ENCODE measurements around the gene ZSWIM7. TPM values are rescaled to one million over a fixed set of nuclear protein-coding genes. Genes with fewer than 3 reads are reported as not detected.

Gene ZSWIM7
- total RNA-seq, 1 donor from 2014 or later, result 16.9 TPM

DNA sequence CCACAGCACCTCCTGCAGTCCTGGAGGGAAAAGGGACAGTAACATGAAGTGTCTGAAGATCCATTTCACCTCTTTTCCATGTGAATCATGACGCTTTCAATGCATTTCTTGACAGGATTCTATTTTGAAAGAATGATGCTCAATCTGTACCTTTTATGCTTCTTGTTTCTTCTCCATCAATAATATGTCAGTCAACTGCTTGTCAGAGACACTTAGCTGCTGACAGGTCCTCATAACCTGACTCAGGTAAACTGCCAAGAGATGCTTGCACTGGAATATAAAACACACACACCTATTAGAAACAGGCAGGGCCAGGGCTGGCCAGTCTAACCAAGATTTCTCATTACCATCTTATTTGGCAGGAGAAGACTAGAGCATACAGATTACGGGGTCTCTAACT, 21.6 kb downstream of the ZSWIM7 start:
- TF ChIP-seq, protein P1, sequence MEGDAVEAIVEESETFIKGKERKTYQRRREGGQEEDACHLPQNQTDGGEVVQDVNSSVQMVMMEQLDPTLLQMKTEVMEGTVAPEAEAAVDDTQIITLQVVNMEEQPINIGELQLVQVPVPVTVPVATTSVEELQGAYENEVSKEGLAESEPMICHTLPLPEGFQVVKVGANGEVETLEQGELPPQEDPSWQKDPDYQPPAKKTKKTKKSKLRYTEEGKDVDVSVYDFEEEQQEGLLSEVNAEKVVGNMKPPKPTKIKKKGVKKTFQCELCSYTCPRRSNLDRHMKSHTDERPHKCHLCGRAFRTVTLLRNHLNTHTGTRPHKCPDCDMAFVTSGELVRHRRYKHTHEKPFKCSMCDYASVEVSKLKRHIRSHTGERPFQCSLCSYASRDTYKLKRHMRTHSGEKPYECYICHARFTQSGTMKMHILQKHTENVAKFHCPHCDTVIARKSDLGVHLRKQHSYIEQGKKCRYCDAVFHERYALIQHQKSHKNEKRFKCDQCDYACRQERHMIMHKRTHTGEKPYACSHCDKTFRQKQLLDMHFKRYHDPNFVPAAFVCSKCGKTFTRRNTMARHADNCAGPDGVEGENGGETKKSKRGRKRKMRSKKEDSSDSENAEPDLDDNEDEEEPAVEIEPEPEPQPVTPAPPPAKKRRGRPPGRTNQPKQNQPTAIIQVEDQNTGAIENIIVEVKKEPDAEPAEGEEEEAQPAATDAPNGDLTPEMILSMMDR (conservative IDR thresholded peaks at IDR 0.05; ENCODE audit: low read depth, low read length), result no peak
- no peak for DNase-seq (ENCODE audit: low read depth)
- no peak overlapping the region for H3K4me3 ChIP-seq (ENCODE audit: low read depth, low read length)

DNA sequence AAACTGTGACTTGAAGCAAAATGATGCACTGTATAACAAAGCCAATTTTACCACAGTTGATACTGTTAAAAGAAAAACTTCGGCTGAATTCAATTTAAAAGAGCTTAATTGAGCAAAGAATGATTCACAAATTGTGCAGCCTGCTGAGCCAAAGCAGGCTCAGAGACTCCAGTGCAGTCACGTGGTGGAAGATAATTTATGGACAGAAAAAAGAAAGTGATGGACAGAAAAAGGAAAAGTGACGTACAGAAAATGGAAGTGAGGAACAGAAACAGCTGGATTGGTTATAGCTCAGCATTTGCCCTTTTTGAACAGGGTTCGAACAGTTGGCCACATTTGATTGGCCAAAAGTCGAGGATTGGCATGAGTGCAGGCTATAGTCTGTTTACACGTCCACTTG, 25.7 kb downstream of the ZSWIM7 start:
- TF ChIP-seq, protein P1 (conservative IDR thresholded peaks at IDR 0.05; ENCODE audit: low read depth, low read length), result no peak
- H3K4me3 ChIP-seq (ENCODE audit: low read depth, low read length), result no peak overlapping the region

DNA sequence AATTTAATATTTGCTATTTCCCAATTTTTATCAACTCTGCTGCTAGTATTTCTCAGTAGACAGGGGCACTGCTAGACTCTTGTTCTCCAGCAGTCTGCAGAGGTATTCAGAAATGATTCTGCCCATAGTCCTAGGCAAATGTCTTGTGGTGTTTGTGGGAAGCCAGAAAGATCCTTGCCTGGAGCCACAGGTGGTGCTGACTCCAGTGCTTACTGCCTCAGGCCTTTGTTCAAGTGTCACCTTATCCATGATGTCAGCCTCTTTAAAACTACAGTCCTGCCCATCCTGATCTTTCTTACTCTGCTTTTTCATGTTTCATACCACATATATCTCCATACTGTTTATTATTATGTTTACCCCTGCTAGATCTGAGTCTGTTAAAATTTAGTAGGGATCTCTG, 26.5 kb downstream of the ZSWIM7 start:
- TF ChIP-seq, protein P1 (conservative IDR thresholded peaks at IDR 0.05; ENCODE audit: low read depth, low read length), result no peak
- DNase-seq (ENCODE audit: low read depth), result no peak

More for the DNA sequence above, 25.7 kb downstream of the ZSWIM7 start:
- no peak for DNase-seq (ENCODE audit: low read depth)

DNA sequence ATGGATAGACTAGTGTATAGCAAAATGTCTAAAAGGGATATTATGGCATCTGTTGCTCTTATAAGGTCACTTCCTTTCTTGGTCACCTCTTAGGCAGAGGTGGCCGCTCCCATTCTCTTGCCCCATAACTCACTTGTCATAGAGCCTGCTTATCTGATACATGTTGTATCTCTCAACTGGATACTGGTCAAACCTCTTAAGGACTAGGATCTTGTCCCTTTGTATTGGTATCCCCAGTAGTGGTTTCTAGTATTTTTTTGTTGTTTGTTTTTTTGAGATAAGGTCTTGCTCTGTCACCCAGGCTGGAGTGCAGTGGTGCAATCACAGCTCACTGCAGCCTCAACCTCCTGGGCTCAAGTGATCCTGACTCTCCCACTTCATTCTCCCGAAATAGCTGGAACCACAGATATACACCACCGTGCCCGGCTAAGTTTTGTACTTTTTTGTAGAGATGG, 27.0 kb downstream of the ZSWIM7 start:
- no peak overlapping the region for H3K4me3 ChIP-seq (ENCODE audit: low read depth, low read length)
- TF ChIP-seq, protein P1 (conservative IDR thresholded peaks at IDR 0.05; ENCODE audit: low read depth, low read length), result no peak
- no peak for DNase-seq (ENCODE audit: low read depth)

More for the DNA sequence above, 26.5 kb downstream of the ZSWIM7 start:
- no peak overlapping the region for H3K4me3 ChIP-seq (ENCODE audit: low read depth, low read length)

DNA sequence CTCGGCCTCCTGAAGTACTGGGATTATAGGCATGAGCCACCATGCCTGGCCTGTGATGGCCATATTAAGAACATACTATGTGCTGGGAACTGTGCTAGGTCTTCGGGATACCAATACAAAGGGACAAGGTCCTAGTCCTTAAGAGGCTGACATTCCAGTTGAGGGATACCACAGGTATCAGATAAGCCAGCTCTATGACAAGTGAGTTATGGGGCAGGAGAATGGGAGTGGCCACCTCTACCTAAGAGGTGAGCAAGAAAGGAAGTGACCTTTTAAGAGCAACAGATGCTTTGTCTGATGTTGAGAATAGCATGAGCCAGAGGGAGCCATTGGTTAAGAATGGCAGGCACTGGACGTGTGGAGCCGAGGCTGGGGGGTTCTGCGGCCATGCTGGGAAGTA, 27.6 kb downstream of the ZSWIM7 start:
- DNase-seq (ENCODE audit: low read depth), result no peak

DNA sequence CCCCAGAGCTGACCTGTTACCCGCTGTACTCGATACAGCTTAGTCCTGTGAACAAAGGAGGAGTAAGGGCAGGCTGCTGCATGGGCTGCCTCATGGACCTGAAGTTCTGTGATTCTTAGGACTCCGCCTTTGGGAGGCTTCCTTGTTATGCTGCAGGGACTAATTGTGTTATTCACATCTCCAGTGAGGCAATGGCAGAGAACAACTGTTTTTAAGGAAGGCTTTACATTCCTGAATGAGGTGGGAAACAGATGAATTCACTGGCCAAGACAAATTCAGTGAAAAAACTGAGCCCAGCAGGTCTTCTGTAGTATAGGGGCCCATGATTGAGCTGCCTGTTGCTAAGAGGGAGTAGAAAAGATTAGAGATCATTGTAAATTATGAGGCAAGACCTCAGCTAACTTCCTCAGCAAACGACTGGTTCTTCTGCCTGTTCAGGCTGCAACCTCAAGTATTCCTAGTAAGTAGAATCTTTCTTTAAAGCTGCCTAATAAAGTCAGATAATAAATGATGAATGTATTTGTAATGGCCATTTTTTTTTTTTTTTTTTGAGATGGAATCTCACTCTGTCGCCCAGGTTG, 28.3 kb downstream of the ZSWIM7 start:
- TF ChIP-seq, protein P1 (conservative IDR thresholded peaks at IDR 0.05; ENCODE audit: low read depth, low read length), result no peak
- H3K4me3 ChIP-seq (ENCODE audit: low read depth, low read length), result no peak overlapping the region
- no peak for DNase-seq (ENCODE audit: low read depth)

More for the DNA sequence above, 27.6 kb downstream of the ZSWIM7 start:
- TF ChIP-seq, protein P1 (conservative IDR thresholded peaks at IDR 0.05; ENCODE audit: low read depth, low read length), result no peak
- no peak overlapping the region for H3K4me3 ChIP-seq (ENCODE audit: low read depth, low read length)

DNA sequence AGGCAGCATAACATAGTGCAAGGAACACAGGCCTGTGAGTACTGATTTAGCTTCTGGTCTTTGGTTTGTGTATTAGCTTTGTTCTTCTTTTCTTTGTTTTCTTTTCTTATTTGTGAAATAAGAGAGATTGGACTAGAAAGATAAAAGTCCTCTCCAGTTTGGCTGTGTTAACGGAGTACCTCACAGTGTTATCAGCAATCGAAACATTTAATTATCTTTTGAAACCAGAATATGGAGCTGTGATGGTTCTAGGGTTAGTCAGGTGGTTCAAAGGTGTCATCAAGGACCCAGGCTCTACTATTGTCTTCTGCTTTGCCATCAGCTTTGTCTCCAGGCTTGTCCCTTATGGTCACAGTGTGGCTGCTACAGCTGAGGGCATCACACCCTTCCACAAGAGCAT, 29.0 kb downstream of the ZSWIM7 start:
- TF ChIP-seq, protein P1 (conservative IDR thresholded peaks at IDR 0.05; ENCODE audit: low read depth, low read length), result no peak
- DNase-seq (ENCODE audit: low read depth), result no peak
- no peak overlapping the region for H3K4me3 ChIP-seq (ENCODE audit: low read depth, low read length)
